Measurements from ENCODE around the gene UCN.
"Not testable (repeated sequence)": the region's sequence is repeated elsewhere in the genome, so short reads cannot be mapped to it uniquely, and the experiment has no call there.

UCN gene

GRCh38 chr2:27282892-27283291 lies 25.4 kb downstream of the UCN start:
- no peak for DNase-seq

GRCh38 chr2:27281855-27282559 lies 26.2 kb downstream of the UCN start, which contains the start of gene TRIM54:
TSS of gene TRIM54 (plus strand) at chr2:27282429. CDS start at chr2:27282732, 303 bp downstream.
- no peak for DNase-seq

GRCh38 chr2:27281442-27281841 lies 26.8 kb downstream of the UCN start:
- no peak for DNase-seq

- no peak for DNase-seq
These were observed 27.4 kb downstream of the UCN start for GRCh38 chr2:27280826-27281225.

GRCh38 chr2:27278010-27278409 lies 30.2 kb downstream of the UCN start:
- no peak for DNase-seq

- no peak for DNase-seq
These were observed 32.8 kb downstream of the UCN start, which contains the start of gene DNAJC5G for GRCh38 chr2:27275211-27276150. TSS of gene DNAJC5G (plus strand) at chr2:27275433. CDS start at chr2:27276729, 1,296 bp downstream.

GRCh38 chr2:27272537-27273522 lies 35.4 kb downstream of the UCN start:
- not testable (repeated sequence) for DNase-seq

- no peak for DNase-seq
These were observed 36.5 kb downstream of the UCN start for GRCh38 chr2:27271631-27272340.

- no peak for DNase-seq
These were observed 37.6 kb downstream of the UCN start for GRCh38 chr2:27270670-27271069.

- DNase-seq: no peak
These were observed 38.1 kb downstream of the UCN start for GRCh38 chr2:27270131-27270530.

GRCh38 chr2:27268296-27268695 lies 39.9 kb downstream of the UCN start:
- DNase-seq: not testable (repeated sequence)

GRCh38 chr2:27265536-27265870 lies 42.7 kb downstream of the UCN start:
- DNase-seq: no peak

- peak; percentile 25 for DNase-seq
These were observed 43.3 kb downstream of the UCN start for GRCh38 chr2:27264753-27265535.

- DNase-seq: no peak
These were observed 43.9 kb downstream of the UCN start for GRCh38 chr2:27264253-27264752.

GRCh38 chr2:27263287-27264252 lies 44.7 kb downstream of the UCN start:
- no peak for DNase-seq

GRCh38 chr2:27262379-27263286 lies 45.6 kb downstream of the UCN start, which contains the start of gene SLC30A3:
TSS of gene SLC30A3 (minus strand) at chr2:27263047. CDS start at chr2:27262906, 141 bp downstream.
- peak; percentile 17 for DNase-seq

GRCh38 chr2:27261926-27262298 lies 46.3 kb downstream of the UCN start:
- DNase-seq: no peak

GRCh38 chr2:27261241-27261925 lies 46.9 kb downstream of the UCN start:
- no peak for DNase-seq

All from fibroblast of skin of abdomen (primary cell).